Occipital lobe (tissue), 2 donors: ENCODE data around the gene CDCA8. TPM values are rescaled to one million over a fixed set of nuclear protein-coding genes. Genes with fewer than 3 reads are reported as not detected.
A peak's percentile ranks its signal among the peaks of the same experiment; 100 is the strongest.

Source experiments
- DNase-seq: peaks from one replicate; lab custom pipeline; 2025; lab: John Stamatoyannopoulos, UW
- total RNA-seq: library from RNA; depleted of rRNA; stranded (reverse); fragments of >200 nt; gene quantifications from one replicate; pipeline ENCODE4 v1.2.3, GENCODE V29; 2014

The CDCA8 gene
- total RNA-seq, 1 donor from 2014 or later: 0.31 TPM

- DNase-seq: no peak
Observed at GRCh38 chr1:37714689-37715088, 22.4 kb downstream of the CDCA8 start.

DNA sequence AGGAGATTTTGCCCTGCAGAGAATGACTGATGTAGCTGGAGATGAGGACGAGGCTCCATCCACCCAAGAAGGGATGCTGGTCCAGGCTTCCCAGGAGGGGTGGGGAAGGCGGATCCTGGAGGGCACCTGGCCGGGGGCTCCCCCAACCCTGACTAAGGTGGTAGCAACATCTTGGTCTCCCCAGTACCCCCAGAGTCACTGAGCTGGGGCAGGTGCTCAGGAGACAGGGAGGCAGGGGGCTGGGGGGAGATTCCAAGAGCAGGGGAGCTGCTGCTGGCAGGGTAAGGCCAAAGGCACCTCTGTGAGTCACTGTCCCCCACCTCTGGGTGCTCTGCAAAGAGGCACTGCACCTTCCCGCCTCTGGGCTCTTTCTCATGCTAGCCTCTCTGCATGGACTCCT is 24.0 kb downstream of the CDCA8 start:
- no peak for DNase-seq

DNA sequence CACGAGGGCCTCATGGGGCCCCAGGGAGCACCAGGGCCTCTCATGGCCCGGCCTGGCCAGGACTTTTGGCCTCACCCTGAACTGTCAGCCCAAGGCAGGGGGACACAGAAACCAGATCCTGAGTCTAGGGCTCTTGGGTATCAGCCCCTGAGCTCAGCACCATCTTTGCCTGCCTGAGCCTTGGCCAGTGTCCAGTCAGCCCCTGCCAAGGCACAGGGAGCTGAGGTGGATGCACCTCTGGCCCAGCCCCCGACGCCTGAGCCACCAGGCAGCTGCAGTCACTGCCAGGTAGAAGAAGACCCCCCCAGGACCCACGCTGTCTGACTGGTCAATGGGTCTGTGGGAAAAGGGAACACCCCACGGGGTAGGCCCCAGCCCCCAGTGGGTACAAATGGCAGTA is 25.3 kb downstream of the CDCA8 start:
- DNase-seq: no peak

- DNase-seq: no peak
Observed at GRCh38 chr1:37718181-37718900, 26.0 kb downstream of the CDCA8 start.

DNA sequence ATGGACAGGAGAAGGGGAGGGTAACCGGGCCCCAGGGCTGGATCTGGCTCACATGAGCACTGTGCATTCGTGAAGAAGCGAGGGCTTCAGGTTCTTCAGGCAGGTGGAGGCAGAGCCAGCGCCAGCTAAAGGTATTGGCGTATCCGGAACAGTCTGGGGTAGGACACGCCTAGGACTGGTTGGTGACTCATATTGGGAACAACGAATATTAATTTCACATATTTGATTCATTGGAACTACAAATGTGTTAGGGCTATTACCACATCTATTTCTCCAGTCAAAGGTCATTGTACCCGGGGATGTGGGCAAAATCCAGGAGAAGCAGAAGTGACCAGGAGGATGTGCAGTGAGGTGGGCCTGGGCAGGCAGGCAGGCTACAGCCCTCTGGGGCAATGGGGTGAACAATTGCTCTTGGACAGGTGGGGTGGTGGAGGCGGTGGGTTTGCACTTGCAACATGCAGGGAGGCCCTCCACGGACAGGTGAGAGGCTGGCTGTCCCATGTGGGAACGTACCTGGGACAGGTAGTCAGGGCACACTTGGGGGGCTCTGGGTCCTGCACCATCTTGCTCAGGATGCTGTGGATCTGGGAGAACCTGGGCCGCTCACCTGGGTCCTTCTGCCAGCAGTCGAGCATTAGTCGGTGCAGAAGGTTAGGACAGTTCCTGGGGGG is 26.7 kb downstream of the CDCA8 start:
- DNase-seq: no peak

- no peak for DNase-seq
Observed at GRCh38 chr1:37719572-37720195, 27.4 kb downstream of the CDCA8 start.

GRCh38 chr1:37720231-37721130 is 28.2 kb downstream of the CDCA8 start:
- DNase-seq: no peak

DNA sequence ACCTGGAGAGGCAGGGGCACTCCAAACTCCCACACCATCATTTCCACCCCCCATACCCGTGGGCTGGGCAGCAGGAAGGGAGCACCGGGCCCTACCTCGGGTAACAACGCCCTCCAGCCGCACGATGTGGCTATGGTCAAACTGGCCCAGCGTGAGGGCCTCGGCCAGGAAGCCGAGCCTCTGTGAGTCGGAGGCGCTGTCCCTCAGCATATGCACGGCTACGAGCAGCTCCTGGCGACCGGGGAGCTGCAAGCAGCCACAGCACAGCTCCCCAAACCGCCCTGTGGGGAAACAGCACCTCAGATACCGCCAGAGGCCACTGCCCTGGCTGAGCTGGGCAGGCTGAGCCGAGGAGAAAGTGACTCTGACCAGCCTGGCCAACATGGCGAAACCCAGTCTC is 29.2 kb downstream of the CDCA8 start:
- DNase-seq: no peak

DNA sequence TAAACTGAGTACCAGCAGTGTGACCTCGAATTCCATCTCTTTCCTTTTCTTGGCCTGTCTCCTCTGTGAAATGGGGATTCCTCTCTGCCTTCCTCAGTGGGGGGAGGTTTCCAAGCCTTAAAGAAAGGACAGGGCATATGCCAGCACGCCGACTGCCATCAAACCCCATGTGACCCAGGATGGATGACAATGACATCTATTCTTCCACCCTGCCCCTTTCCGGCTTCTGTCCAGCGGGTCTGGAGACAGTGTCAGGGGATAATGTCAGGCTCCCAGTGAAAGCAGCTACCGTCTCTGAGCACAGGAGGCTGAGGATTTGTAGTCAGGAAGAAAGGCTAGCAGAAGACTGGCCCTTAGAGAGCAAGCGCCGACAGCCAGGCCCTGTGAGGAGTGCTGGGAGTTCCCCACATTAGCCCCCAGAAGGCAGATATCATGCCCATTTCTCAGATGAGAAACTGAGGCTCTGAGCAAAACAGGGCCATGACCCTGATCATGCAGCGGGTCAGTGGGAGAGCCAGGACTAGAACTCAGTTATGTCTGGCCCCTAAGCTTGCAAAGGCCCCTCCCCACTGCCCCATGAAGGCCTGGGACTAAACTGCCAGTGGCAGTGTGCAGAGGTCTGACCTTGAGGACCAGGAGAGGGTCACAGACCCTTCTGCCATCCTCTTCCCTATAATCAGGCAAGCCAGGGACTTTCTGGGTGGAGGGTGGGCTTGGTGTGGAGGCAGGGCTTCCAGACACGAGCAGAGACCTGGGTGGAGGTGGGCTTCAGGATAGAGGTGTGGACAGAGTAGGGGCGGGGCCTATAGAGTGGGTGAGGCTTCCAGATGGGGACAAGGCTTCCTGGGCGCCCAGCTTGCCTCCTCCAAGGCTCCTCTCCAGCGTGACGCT is 30.1 kb downstream of the CDCA8 start:
- DNase-seq: peak; percentile 48

- no peak for DNase-seq
Observed at GRCh38 chr1:37723072-37723389, 30.7 kb downstream of the CDCA8 start.

GRCh38 chr1:37723390-37724078 is 31.2 kb downstream of the CDCA8 start:
- no peak for DNase-seq

- no peak for DNase-seq
Observed at GRCh38 chr1:37724575-37724974, 32.3 kb downstream of the CDCA8 start.

DNA sequence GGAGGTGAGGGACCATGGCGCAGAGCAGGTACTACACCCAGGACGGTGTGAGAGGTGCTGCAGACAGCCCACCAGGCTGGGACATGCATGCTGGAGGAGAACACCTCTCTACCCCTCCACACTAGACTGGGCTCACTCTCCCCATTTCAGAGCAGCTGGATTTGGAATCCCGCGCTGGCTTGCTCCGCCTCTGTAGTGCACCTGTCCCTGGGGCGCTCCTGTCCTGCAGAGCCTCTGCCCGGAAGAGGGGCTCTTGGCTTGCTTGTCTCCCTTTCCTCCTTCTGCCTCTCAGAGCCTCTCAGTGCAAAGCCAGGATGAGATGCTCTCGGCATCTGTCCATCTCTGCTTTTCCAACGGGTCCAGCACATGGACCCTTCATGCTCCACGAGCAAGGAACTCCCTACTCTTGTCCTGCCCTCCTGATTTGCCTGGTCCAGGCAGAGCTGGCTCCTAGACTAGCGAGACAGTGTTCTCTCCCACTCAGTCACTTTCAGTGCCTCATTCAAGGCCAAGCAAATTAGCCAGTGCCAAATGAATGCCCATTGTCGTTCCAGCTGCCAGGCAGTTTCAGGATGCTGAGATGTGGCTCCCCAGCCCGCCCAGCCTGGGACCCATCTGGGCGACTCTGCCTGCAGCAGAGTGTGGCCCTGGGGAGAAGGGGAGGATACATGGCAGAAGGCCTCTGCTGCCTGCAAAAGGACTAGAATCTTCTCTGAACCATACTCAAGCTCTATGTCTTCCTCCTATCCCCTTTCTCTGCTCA is 33.7 kb downstream of the CDCA8 start:
- no peak for DNase-seq

- no peak for DNase-seq
Observed at GRCh38 chr1:37726751-37727585, 34.7 kb downstream of the CDCA8 start.

GRCh38 chr1:37728416-37728815 is 36.1 kb downstream of the CDCA8 start:
- DNase-seq: no peak

- no peak for DNase-seq
Observed at GRCh38 chr1:37730376-37730775, 38.1 kb downstream of the CDCA8 start.

- no peak for DNase-seq
Observed at GRCh38 chr1:37731312-37732019, 39.1 kb downstream of the CDCA8 start.
